Activated T-helper 17 cell treated with anti-CD3 and anti-CD28 coated beads, Interleukin-2, amount 50 U/mL, for 72 hours (primary cell): ENCODE data around the gene AIFM3. TPM values are rescaled to one million over a fixed set of nuclear protein-coding genes. Genes with fewer than 3 reads are reported as not detected.

Experiments
- ATAC-seq: fragments of 150-1000 bp; cut with Tn5 transposase; replicated peaks from 2 replicates; pipeline ENCODE4 v1.10.0; 2021; ENCODE audit warnings: mild to moderate bottlenecking, moderate library complexity
- H3K27ac Mint-ChIP-seq: one replicate; pipeline ENCODE4 v1.8.0; 2022; ENCODE audit warnings: mixed read lengths
- H3K27me3 Mint-ChIP-seq: one replicate; pipeline ENCODE4 v1.8.0; 2022; ENCODE audit warnings: mixed read lengths
- H3K36me3 Mint-ChIP-seq: one replicate; pipeline ENCODE4 v1.8.0; 2022; ENCODE audit warnings: low read depth, mild to moderate bottlenecking, mixed read lengths
- H3K4me1 Mint-ChIP-seq: one replicate; pipeline ENCODE4 v1.8.0; 2022; ENCODE audit warnings: mixed read lengths
- H3K4me3 Mint-ChIP-seq: one replicate; pipeline ENCODE4 v1.8.0; 2022; ENCODE audit warnings: mild to moderate bottlenecking, mixed read lengths
- H3K9me3 Mint-ChIP-seq: one replicate; pipeline ENCODE4 v1.8.0; 2022; ENCODE audit warnings: mixed read lengths
- total RNA-seq, 2 donors: library from RNA; stranded (reverse); gene quantifications; one replicate each; pipeline ENCODE4 v1.2.3, GENCODE V29; 2022

Gene AIFM3
- total RNA-seq, 2 donors from 2014 or later: not detected

GRCh38 chr22:20973634-20974286 is 6.7 kb downstream of the AIFM3 start:
- H3K27me3 Mint-ChIP-seq: no peaks in the 10 kb centered on the region
- peaks cover under 1% of the 10 kb centered on the region for H3K4me1 Mint-ChIP-seq
- no peaks in the 10 kb centered on the region for H3K36me3 Mint-ChIP-seq
- H3K9me3 Mint-ChIP-seq: peaks cover under 1% of the 10 kb centered on the region
- H3K4me3 Mint-ChIP-seq: no peak overlapping the region
- H3K27ac Mint-ChIP-seq: no peak overlapping the region
- no peak for ATAC-seq

- no peaks in the 10 kb centered on the region for H3K36me3 Mint-ChIP-seq
- peaks cover 7% of the 10 kb centered on the region for H3K4me1 Mint-ChIP-seq
- peaks cover 4% of the 10 kb centered on the region for H3K9me3 Mint-ChIP-seq
- H3K27me3 Mint-ChIP-seq: no peaks in the 10 kb centered on the region
- ATAC-seq: no peak
- H3K27ac Mint-ChIP-seq: no peak overlapping the region
- no peak overlapping the region for H3K4me3 Mint-ChIP-seq
Measured at GRCh38 chr22:20974336-20974955, 7.4 kb downstream of the AIFM3 start.

GRCh38 chr22:20975541-20976290 is 8.7 kb downstream of the AIFM3 start:
- Mint-ChIP-seq H3K4me3 (no peak overlapping the region), H3K4me1 (peaks cover 15% of the 10 kb centered on the region)
- no peak for ATAC-seq

GRCh38 chr22:20976291-20976877 is 9.3 kb downstream of the AIFM3 start:
- H3K9me3 Mint-ChIP-seq: peaks cover 4% of the 10 kb centered on the region
- H3K36me3 Mint-ChIP-seq: no peaks in the 10 kb centered on the region
- peaks cover 15% of the 10 kb centered on the region for H3K4me1 Mint-ChIP-seq
- no peak overlapping the region for H3K4me3 Mint-ChIP-seq
- no peaks in the 10 kb centered on the region for H3K27me3 Mint-ChIP-seq
- no peak overlapping the region for H3K27ac Mint-ChIP-seq
- ATAC-seq: no peak

More at GRCh38 chr22:20975541-20976290, 8.7 kb downstream of the AIFM3 start:
- Mint-ChIP-seq H3K9me3 (peaks cover 4% of the 10 kb centered on the region), H3K27ac (no peak overlapping the region), H3K36me3 (no peaks in the 10 kb centered on the region), H3K27me3 (no peaks in the 10 kb centered on the region)

GRCh38 chr22:20977019-20977418 is 10.0 kb downstream of the AIFM3 start:
- H3K4me3 Mint-ChIP-seq: no peak overlapping the region
- ATAC-seq: no peak
- H3K9me3 Mint-ChIP-seq: peaks cover 4% of the 10 kb centered on the region
- H3K4me1 Mint-ChIP-seq: peaks cover 15% of the 10 kb centered on the region
- no peak overlapping the region for H3K27ac Mint-ChIP-seq
- no peaks in the 10 kb centered on the region for H3K36me3 Mint-ChIP-seq
- no peaks in the 10 kb centered on the region for H3K27me3 Mint-ChIP-seq

- Mint-ChIP-seq H3K4me1 (peaks cover 15% of the 10 kb centered on the region), H3K27me3 (no peaks in the 10 kb centered on the region)
- ATAC-seq: no peak
Measured at GRCh38 chr22:20977516-20978170, 10.6 kb downstream of the AIFM3 start.

GRCh38 chr22:20978419-20978818 is 11.4 kb downstream of the AIFM3 start:
- no peaks in the 10 kb centered on the region for H3K36me3 Mint-ChIP-seq
- no peak overlapping the region for H3K4me3 Mint-ChIP-seq
- no peak overlapping the region for H3K27ac Mint-ChIP-seq
- H3K9me3 Mint-ChIP-seq: peaks cover 4% of the 10 kb centered on the region
- no peak for ATAC-seq
- no peaks in the 10 kb centered on the region for H3K27me3 Mint-ChIP-seq
- H3K4me1 Mint-ChIP-seq: peaks cover 19% of the 10 kb centered on the region

More at GRCh38 chr22:20977516-20978170, 10.6 kb downstream of the AIFM3 start:
- Mint-ChIP-seq H3K9me3 (peaks cover 4% of the 10 kb centered on the region), H3K27ac (no peak overlapping the region), H3K4me3 (no peak overlapping the region), H3K36me3 (no peaks in the 10 kb centered on the region)

- H3K27me3 Mint-ChIP-seq: no peaks in the 10 kb centered on the region
- H3K36me3 Mint-ChIP-seq: peaks cover 7% of the 10 kb centered on the region
- H3K9me3 Mint-ChIP-seq: peaks cover 4% of the 10 kb centered on the region
- peak; percentile 59 for ATAC-seq
- H3K27ac Mint-ChIP-seq: peak overlapping the region; percentile 70
- peak overlapping the region; percentile 94 for H3K4me3 Mint-ChIP-seq
- peaks cover 26% of the 10 kb centered on the region for H3K4me1 Mint-ChIP-seq
Measured at GRCh38 chr22:20979243-20979809, 12.3 kb downstream of the AIFM3 start.

- H3K9me3 Mint-ChIP-seq: peaks cover 4% of the 10 kb centered on the region
- peaks cover 26% of the 10 kb centered on the region for H3K4me1 Mint-ChIP-seq
- H3K27ac Mint-ChIP-seq: no peak overlapping the region
- no peaks in the 10 kb centered on the region for H3K27me3 Mint-ChIP-seq
- peaks cover 12% of the 10 kb centered on the region for H3K36me3 Mint-ChIP-seq
- H3K4me3 Mint-ChIP-seq: peak overlapping the region; percentile 94
- no peak for ATAC-seq
Measured at GRCh38 chr22:20979940-20980453, 12.9 kb downstream of the AIFM3 start.

GRCh38 chr22:20980523-20980922 is 13.5 kb downstream of the AIFM3 start:
- H3K36me3 Mint-ChIP-seq: peaks cover 12% of the 10 kb centered on the region
- H3K27me3 Mint-ChIP-seq: no peaks in the 10 kb centered on the region
- ATAC-seq: no peak
- H3K27ac Mint-ChIP-seq: no peak overlapping the region
- peak overlapping the region; percentile 94 for H3K4me3 Mint-ChIP-seq
- H3K4me1 Mint-ChIP-seq: peaks cover 26% of the 10 kb centered on the region
- peaks cover 4% of the 10 kb centered on the region for H3K9me3 Mint-ChIP-seq

- Mint-ChIP-seq H3K27me3 (no peaks in the 10 kb centered on the region), H3K36me3 (peaks cover 17% of the 10 kb centered on the region), H3K4me1 (peaks cover 26% of the 10 kb centered on the region), H3K4me3 (peak overlapping the region; percentile 94), H3K27ac (peak overlapping the region; percentile 96), H3K9me3 (peaks cover 4% of the 10 kb centered on the region)
- no peak for ATAC-seq
Measured at GRCh38 chr22:20980938-20981722, 14.1 kb downstream of the AIFM3 start.

GRCh38 chr22:20981787-20982562 is 14.9 kb downstream of the AIFM3 start, which contains the start of gene LZTR1:
TSS of gene LZTR1 (plus strand) at chr22:20982297. CDS start at chr22:20982372, 75 bp downstream.
- H3K27me3 Mint-ChIP-seq: no peaks in the 10 kb centered on the region
- peaks cover 4% of the 10 kb centered on the region for H3K9me3 Mint-ChIP-seq
- ATAC-seq: peak; percentile 90
- H3K27ac Mint-ChIP-seq: peak within 1 kb of the TSS; percentile 96
- peak within 1 kb of the TSS; percentile 94 for H3K4me3 Mint-ChIP-seq
- peaks cover 25% of the 10 kb centered on the region for H3K36me3 Mint-ChIP-seq
- H3K4me1 Mint-ChIP-seq: peaks cover 31% of the 10 kb centered on the region
